ENCODE data around the gene CYBA. TPM values are rescaled to one million over a fixed set of nuclear protein-coding genes. Genes with fewer than 3 reads are reported as not detected.
A peak's percentile ranks its signal among the peaks of the same experiment; 100 is the strongest.

The CYBA gene
- total RNA-seq, 2 donors from 2014 or later, result 368 to 389 TPM

- Histone ChIP-seq H3K9ac (ENCODE audit: low read depth in 2 of 2, low read length in 2 of 2) (no peak overlapping the region), H3K4me1 (peaks cover 5% of the 10 kb centered on the region), H3K9me3 (no peaks in the 10 kb centered on the region), H3K36me3 (no peaks in the 10 kb centered on the region), H3K4me3 (no peak overlapping the region), H3K27ac (no peak overlapping the region), H3K27me3 (no peaks in the 10 kb centered on the region)
- intact Hi-C loops (cut with DNase I), result no loop called here
- no peak for DNase-seq
- no peak for TF ChIP-seq CTCF (IDR thresholded peaks at IDR 0.05)
These were observed 4.4 kb downstream of the CYBA start for GRCh38 chr16:88646345-88647034.

GRCh38 chr16:88645941-88646340, 4.9 kb downstream of the CYBA start:
- Histone ChIP-seq H3K27me3 (peaks cover under 1% of the 10 kb centered on the region), H3K9me3 (no peaks in the 10 kb centered on the region), H3K36me3 (no peaks in the 10 kb centered on the region), H3K9ac (ENCODE audit: low read depth in 2 of 2, low read length in 2 of 2) (no peak overlapping the region), H3K27ac (no peak overlapping the region), H3K4me3 (no peak overlapping the region), H3K4me1 (no peaks in the 10 kb centered on the region)
- TF ChIP-seq CTCF (IDR thresholded peaks at IDR 0.05), result no peak
- intact Hi-C loops (cut with DNase I), result no loop called here
- no peak for DNase-seq

GRCh38 chr16:88645455-88645854, 5.4 kb downstream of the CYBA start:
- no peak overlapping the region for H3K4me3 ChIP-seq
- H3K4me1 ChIP-seq, result no peaks in the 10 kb centered on the region
- DNase-seq, result peak; percentile 51
- TF ChIP-seq CTCF (IDR thresholded peaks at IDR 0.05), result no peak
- H3K9me3 ChIP-seq, result no peaks in the 10 kb centered on the region
- H3K9ac ChIP-seq (ENCODE audit: low read depth in 2 of 2, low read length in 2 of 2), result no peak overlapping the region
- no peak overlapping the region for H3K27ac ChIP-seq
- H3K36me3 ChIP-seq, result no peaks in the 10 kb centered on the region
- H3K27me3 ChIP-seq, result peaks cover 6% of the 10 kb centered on the region
- intact Hi-C loops (cut with DNase I), result no loop called here

GRCh38 chr16:88643644-88643932, 7.3 kb downstream of the CYBA start:
- TF ChIP-seq CTCF (IDR thresholded peaks at IDR 0.05), result no peak
- no peak overlapping the region for H3K9ac ChIP-seq (ENCODE audit: low read depth in 2 of 2, low read length in 2 of 2)
- intact Hi-C loops (cut with DNase I), result no loop called here
- no peak overlapping the region for H3K27ac ChIP-seq
- no peak overlapping the region for H3K4me3 ChIP-seq
- peaks cover 11% of the 10 kb centered on the region for H3K4me1 ChIP-seq
- no peak for DNase-seq
- no peaks in the 10 kb centered on the region for H3K36me3 ChIP-seq
- peaks cover 24% of the 10 kb centered on the region for H3K27me3 ChIP-seq
- H3K9me3 ChIP-seq, result no peaks in the 10 kb centered on the region

GRCh38 chr16:88642881-88643643, 7.8 kb downstream of the CYBA start:
- H3K36me3 ChIP-seq, result no peaks in the 10 kb centered on the region
- H3K4me1 ChIP-seq, result peaks cover 15% of the 10 kb centered on the region
- no peak overlapping the region for H3K9ac ChIP-seq (ENCODE audit: low read depth in 2 of 2, low read length in 2 of 2)
- no peak overlapping the region for H3K4me3 ChIP-seq
- intact Hi-C loops (cut with DNase I), result no loop called here
- TF ChIP-seq CTCF (IDR thresholded peaks at IDR 0.05), result no peak
- peaks cover 24% of the 10 kb centered on the region for H3K27me3 ChIP-seq
- no peak for DNase-seq
- H3K27ac ChIP-seq, result no peak overlapping the region
- no peaks in the 10 kb centered on the region for H3K9me3 ChIP-seq
